Gastrocnemius medialis (tissue), 4 donors: ENCODE data around the gene SYCE3.

Experiments
- CTCF ChIP-seq, 5 experiments: fragments of 450-650 bp in 3 of 5; fragments of 200-600 bp in 2 of 5; sonication (generic) in 2 of 5; IDR thresholded peaks in 4 of 5; conservative IDR thresholded peaks in 1 of 5; 1 replicate in 4 of 5; 2 replicates in 1 of 5; pipeline ENCODE4 v1.5.1; 2016 to 2019; ENCODE audit warnings: antibody characterized with exemption in 5 of 5, mild to moderate bottlenecking in 3 of 5, moderate library complexity in 3 of 5
- POLR2A ChIP-seq, 2 donors: fragments of 450-650 bp; IDR thresholded peaks; one replicate each; pipeline ENCODE4 v1.6.1; 2017; ENCODE audit warnings: antibody characterized with exemption in 2 of 2, mild to moderate bottlenecking in 2 of 2, moderate library complexity in 2 of 2

DNA sequence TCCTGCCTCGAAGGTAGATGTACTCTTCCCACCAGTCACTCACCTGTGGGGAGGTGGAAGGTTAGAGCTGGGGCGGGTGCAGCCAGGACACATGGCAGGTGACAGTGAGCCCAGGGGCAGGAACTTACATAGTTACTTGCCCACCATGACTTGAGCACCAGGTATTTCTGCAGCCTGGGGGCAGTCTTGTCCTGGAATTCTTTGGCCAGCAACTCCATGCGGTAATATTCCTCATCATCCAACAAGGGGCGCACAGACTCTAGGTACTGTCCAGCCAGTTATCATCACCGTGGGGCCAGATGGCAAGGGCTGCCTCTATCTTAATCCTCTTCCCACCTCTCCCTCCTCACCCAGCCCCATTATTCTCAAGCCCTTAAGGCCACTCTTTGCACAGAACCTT, 13.4 kb upstream of the SYCE3 start:
- peak in 4 of 5 experiments; percentile 4 to 28 (median 22) for TF ChIP-seq CTCF (IDR thresholded peaks at IDR 0.05 in 4 of 5, conservative IDR thresholded peaks at IDR 0.05 in 1 of 5)
- no peak for TF ChIP-seq POLR2A (IDR thresholded peaks at IDR 0.05)
